Stimulated activated CD4-positive, alpha-beta T cell treated with anti-CD3 and anti-CD28 coated beads, Interleukin-15, amount 100 ng/mL, for 1 hour (primary cell): ENCODE measurements around the gene ZMAT3.
A peak's percentile ranks its signal among the peaks of the same experiment; 100 is the strongest.
"Not testable (repeated sequence)": the region's sequence is repeated elsewhere in the genome, so short reads cannot be mapped to it uniquely, and the experiment has no call there.

ENCODE experiments used
- DNase-seq, 2 donors: peaks; one replicate each; pipeline ENCODE4 v3.0.0-alpha.2; 2020; ENCODE audit warnings: low read depth in 1 of 2, low spot score in 1 of 2

The ZMAT3 gene, protein sequence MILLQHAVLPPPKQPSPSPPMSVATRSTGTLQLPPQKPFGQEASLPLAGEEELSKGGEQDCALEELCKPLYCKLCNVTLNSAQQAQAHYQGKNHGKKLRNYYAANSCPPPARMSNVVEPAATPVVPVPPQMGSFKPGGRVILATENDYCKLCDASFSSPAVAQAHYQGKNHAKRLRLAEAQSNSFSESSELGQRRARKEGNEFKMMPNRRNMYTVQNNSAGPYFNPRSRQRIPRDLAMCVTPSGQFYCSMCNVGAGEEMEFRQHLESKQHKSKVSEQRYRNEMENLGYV

DNA sequence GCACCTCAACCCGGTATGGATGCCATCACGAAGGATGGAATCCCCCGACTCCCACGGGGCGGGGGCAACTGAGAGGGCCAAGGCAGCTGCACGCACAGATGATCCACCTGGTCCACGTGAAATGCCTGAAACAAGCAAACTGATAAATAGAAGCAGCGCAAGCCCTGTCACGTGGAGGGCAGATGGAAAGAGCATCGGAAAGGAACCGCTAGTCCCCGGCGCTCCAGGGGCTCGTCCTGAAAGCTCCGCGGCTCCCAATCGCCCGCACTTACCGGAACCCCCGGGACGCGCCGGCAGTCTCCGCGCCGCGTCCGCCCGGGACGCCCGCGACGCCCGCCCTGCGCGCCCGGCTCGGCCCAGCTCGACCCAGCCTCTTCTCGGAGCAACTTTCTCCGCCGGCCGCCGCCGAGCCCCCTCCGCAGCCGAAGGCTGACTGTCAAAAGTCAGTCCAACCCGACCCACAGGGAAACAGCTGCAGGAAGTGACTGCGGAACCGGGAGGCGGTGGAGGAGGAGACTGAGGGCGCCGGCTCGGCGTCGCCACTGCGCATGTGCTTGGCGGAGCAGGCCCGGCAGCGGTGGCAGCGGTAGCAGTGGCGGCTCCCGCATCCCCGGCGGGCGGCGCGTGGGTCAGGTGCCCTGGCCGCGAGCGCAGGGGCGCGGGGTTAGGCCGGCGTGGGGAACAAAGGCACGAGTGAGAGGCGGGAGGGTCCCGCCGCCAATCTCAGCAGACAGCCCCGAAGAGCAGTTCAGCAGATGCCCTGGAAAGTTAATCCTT is at the start of gene ZMAT3:
ZMAT3 (minus strand) TSS at position 487 of the 777 bp plus-strand sequence. CDS start 4,057 bp downstream, outside the sequence.
- peak; percentile 63 to 78 for DNase-seq

- no peak for DNase-seq
Observed at GRCh38 chr3:179116816-179117215, 45.2 kb upstream of the ZMAT3 start.

DNA sequence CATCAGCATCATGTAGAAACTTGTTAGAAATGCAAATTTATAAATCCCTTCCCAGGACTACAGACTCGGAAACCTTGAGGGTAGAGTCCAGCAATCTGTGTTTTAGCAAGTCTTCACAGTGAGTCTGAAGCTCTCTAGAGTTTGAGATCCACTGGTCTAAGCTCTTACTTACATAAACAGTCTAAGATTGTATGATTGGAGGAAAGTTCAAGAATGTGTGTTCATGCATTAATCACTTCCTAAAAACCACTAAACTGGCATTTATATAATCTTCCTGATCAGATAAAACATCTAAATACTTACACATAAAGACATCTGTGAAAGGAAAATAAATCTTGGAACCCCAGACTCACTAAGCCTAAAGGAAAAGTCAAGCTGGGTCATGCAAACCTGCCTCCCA is 43.8 kb upstream of the ZMAT3 start:
- not testable (repeated sequence) for DNase-seq

DNA sequence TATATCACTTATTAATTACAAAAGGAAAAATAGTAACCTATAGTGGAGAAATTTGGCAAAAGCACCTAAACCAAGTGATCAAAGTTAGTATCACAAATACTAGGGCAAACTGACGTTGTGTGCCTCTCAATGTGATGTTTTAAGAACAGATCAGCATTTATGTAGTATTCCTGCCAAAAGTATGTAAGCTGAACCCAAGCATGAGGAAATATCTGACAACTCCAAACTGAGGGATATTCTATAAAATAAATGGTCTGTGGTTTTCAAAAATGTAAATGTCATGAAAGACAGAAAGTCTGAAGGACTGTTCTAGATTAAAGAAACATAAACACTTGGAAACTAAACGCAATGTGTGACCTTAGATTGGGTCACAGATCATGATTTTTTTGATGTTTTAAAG is 42.3 kb upstream of the ZMAT3 start:
- DNase-seq: no peak

- DNase-seq: no peak
Observed at GRCh38 chr3:179108086-179108485, 36.5 kb upstream of the ZMAT3 start.

GRCh38 chr3:179107617-179108016 is 36.0 kb upstream of the ZMAT3 start:
- no peak for DNase-seq

- no peak for DNase-seq
Observed at GRCh38 chr3:179105881-179106280, 34.3 kb upstream of the ZMAT3 start.

DNA sequence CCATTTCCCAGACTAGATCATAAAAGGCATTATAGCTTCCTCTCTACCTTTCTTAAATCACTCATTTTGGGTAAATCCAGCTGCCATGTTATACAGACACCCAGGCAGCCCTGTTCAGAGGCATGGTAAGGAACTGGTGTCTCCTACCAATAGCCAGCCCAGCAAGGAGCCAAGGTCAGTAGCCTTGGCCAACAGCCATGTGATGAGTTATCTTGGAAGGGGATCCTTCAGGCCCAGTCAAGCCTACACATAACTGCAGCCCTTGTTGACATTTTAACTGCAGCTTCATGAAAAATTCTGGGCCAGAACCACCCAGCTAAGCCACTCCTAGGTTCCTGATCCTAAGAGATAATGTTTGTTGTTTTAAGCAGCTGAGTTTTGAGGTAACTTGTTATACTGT is 29.0 kb upstream of the ZMAT3 start:
- DNase-seq: no peak

- no peak for DNase-seq
Observed at GRCh38 chr3:179098388-179099077, 26.9 kb upstream of the ZMAT3 start.

GRCh38 chr3:179093807-179094206 is 22.2 kb upstream of the ZMAT3 start:
- no peak for DNase-seq

DNA sequence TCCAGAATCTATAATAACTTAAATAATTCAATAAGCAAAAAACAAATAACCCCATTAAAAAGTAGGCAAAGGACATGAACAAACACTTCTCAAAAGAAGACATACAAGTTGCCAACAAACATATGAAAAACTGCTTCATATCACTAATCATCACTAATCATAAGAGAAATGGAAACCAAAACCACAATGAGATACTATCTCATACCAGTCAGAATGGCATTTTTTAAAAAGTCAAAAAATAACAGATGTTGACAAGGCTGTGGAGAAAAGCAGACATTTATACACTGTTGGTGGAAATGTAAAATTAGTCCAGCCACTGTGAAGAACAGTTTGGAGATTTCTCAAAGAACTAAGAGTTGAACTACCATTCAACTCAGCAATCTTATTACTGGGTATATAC is 19.5 kb upstream of the ZMAT3 start:
- no peak for DNase-seq

DNA sequence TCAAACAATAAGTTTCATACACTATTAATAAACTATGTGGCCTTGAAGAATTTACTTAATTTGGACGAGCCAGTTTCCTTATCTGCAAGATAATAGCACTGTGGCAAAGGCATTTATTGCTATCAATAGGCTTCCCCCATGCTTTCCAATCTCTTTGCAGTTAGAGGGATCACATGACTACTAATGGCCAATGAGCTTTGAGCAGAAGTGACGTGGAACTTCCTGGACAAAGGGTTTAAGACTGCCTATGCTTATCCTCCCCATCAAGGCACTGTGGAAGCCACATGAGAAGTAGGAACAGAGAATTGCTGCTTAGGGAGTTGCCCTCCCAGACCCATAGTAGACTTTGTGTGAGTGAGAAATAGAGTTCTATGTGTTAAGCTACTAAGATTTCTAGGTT is 16.7 kb upstream of the ZMAT3 start:
- DNase-seq: no peak

GRCh38 chr3:179083977-179084376 is 12.4 kb upstream of the ZMAT3 start:
- no peak for DNase-seq

GRCh38 chr3:179082416-179082815 is 10.8 kb upstream of the ZMAT3 start:
- no peak for DNase-seq

DNA sequence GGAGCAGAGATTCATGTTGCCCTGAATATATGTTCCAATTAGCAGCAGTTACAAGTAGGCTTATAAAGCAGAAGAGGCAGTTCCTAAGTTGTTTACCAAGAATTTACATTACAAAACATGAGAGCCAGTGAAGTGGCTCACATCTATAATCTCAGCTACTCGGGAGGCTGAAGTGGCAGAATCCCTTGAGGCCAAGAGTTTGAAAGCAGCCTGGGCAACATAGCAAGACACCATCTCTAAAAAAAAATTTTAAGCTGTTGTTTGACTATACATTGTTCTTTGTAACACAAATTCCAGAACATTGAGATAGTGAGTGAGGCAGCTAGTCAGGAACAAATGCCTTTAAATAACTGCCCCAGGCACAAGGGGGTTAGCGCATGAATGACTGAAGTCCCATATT is 10.3 kb upstream of the ZMAT3 start:
- no peak for DNase-seq

GRCh38 chr3:179079537-179079936 is 7.9 kb upstream of the ZMAT3 start:
- no peak for DNase-seq

DNA sequence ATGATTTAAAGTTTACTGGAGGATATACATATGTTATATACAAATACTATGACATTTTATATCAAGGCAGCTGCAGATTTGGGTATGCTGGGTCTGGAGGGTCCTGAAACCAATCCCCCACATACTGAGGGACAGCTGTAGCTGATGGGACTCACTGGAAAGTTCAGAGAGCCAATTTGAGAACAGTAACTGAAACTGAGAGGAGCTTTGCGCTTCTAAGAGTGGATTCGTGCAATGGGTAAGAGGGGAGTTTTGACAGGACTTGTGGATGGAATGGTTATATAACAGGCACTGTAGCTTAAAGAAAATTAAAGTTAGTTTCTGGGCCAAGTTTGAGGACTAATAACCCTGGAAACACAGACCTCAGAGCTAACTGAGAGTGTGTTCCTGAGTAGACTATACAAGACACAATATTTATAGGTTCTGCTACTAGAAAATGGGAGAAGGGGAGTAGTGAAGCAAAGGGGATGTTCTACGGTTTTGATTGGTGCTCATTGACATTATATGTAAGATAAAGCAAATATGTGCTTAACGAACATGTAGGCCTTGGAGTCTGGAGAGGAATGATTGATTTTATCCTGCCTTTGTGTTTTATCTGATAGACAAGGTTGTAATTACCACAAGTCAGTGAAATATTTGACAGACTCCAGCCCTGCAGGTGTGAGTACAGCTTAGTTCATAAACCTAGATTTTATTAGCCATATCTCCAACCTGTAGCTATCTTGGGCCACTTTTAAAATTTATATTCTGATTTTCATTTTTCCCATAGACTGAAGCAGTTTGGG is 4.8 kb upstream of the ZMAT3 start:
- DNase-seq: no peak

- no peak for DNase-seq
Observed at GRCh38 chr3:179074656-179075055, 3.0 kb upstream of the ZMAT3 start.

GRCh38 chr3:179073816-179074215 is 2.2 kb upstream of the ZMAT3 start:
- no peak for DNase-seq

DNA sequence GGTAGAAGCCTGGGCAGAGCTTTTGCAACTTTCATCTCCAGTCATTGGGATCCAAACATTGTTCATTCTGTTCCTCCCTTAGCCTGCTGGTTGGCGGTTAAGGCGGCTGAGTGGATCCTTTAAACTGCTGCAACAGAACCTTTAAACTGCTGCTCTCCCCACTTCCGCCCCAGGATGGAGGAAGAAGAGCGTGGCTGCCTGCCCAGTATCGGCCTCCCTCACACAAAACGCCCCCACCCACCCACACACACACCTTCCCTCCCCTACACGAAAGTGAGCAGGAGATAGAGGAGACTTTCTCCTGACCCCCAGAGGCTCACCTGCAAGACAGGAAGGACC is 460 bp upstream of the ZMAT3 start:
- peak; percentile 5 to 11 for DNase-seq

- DNase-seq: no peak
Observed at GRCh38 chr3:179071027-179071322, 634 bp downstream of the ZMAT3 start.
